ENCODE results near the gene DMBX1.

DMBX1 gene

DNA sequence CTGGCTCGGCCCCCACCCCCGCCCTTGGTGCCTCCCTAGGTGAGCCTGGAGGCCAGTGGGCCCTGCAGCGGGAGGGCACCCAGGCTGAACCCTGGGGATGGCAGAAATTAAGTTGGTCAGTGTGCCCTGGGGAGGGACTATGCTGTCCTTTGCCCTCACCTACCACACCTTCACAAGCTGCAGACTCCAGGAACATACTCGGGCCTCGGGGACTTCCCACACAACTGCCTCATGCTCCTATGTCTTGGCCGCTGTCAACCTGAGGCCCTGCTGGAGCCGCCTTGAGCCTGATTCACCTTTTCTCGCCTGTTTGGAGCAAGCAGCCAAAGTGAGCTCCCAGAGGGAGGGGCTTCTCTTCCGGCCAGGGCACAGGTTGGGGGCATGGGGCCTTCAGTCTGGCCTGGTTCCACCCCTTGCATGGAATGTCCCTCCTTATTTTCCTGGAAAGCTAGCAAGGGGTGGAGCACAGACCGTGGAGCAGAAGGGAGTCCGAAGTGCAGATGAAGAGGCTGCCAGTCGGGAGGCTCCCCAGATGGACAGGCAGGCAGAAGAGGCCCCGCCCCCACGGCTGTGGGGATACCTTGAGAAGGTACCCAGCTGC is 37.2 kb downstream of the DMBX1 start:
- H3K79me2 ChIP-seq (ENCODE audit: control insufficient read depth, low read length), result no peaks in the 10 kb centered on the region
- H3F3A ChIP-seq (ENCODE audit: control insufficient read depth, insufficient read depth), result no peaks in the 10 kb centered on the region
- H3K4me2 ChIP-seq (ENCODE audit: low read length), result no peak overlapping the region
- no peaks in the 10 kb centered on the region for H3K36me3 ChIP-seq (ENCODE audit: control insufficient read depth, low read length)
- no peaks in the 10 kb centered on the region for H3K9me3 ChIP-seq (ENCODE audit: control insufficient read depth, insufficient read depth, low read length)
- peaks cover 72% of the 10 kb centered on the region for H3K27me3 ChIP-seq (ENCODE audit: control insufficient read depth, low read length)
- H4K20me1 ChIP-seq (ENCODE audit: control insufficient read depth, insufficient read depth, low read depth, low read length), result no peaks in the 10 kb centered on the region
- no peak overlapping the region for H3K4me3 ChIP-seq (ENCODE audit: low read length)
- H3K9me2 ChIP-seq (replicated peaks; ENCODE audit: control insufficient read depth, low read length), result no peaks in the 10 kb centered on the region
- H3K4me1 ChIP-seq (ENCODE audit: control insufficient read depth, low read length), result no peaks in the 10 kb centered on the region
- no peak for TF ChIP-seq EZH2phosphoT487 (IDR thresholded peaks at IDR 0.05; ENCODE audit: borderline replicate concordance, low read length)
- TF ChIP-seq, protein P1, sequence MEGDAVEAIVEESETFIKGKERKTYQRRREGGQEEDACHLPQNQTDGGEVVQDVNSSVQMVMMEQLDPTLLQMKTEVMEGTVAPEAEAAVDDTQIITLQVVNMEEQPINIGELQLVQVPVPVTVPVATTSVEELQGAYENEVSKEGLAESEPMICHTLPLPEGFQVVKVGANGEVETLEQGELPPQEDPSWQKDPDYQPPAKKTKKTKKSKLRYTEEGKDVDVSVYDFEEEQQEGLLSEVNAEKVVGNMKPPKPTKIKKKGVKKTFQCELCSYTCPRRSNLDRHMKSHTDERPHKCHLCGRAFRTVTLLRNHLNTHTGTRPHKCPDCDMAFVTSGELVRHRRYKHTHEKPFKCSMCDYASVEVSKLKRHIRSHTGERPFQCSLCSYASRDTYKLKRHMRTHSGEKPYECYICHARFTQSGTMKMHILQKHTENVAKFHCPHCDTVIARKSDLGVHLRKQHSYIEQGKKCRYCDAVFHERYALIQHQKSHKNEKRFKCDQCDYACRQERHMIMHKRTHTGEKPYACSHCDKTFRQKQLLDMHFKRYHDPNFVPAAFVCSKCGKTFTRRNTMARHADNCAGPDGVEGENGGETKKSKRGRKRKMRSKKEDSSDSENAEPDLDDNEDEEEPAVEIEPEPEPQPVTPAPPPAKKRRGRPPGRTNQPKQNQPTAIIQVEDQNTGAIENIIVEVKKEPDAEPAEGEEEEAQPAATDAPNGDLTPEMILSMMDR (IDR thresholded peaks at IDR 0.05; ENCODE audit: low read depth, low read length, poor library complexity, severe bottlenecking), result no peak
- H3K27ac ChIP-seq (ENCODE audit: low read depth, low read length), result no peak overlapping the region

DNA sequence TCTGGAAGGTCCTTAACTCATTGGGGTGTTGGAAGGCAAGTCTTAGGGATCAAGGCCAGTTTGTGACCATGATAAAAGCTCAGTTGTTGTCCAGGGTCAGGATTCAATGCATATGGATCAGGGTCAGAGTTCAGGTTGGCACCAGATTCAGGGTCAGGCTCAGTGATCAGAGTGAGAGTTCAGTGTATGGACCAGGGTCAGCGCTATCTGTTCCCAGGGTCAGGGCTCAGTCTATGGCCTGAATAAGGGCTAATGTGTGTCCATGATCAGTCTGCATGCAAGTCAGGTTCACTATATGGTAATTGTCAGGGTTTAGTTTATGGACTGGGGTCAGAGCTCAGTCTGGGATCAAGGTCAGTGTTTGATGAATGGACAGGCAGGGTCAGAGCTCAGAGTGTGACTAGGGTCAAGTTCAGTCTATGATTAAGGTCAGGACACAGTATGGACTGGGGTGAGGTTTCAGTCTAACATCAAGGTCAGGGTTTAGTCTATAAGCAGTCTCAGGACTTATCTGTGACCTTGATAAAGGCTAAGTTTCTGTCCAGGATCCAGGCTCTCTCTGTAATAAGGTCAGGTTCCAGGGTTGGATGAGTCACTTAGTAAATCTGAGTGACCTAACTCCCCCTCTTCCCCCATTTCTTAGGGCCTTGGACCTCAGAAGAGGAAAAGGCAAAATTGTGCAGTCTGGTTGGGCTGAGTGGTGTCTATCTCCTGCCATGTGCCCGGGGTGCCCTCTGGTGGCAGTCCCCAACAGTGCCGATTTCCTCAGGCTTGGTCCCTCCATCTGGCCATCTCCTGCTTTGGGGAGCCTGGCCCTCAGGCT is 38.0 kb downstream of the DMBX1 start:
- Histone ChIP-seq H3K27me3 (ENCODE audit: control insufficient read depth, low read length) (peaks cover 72% of the 10 kb centered on the region), H3K9me3 (ENCODE audit: control insufficient read depth, insufficient read depth, low read length) (no peaks in the 10 kb centered on the region), H3K4me2 (ENCODE audit: low read length) (no peak overlapping the region), H3K4me3 (ENCODE audit: low read length) (no peak overlapping the region), H3K9me2 (replicated peaks; ENCODE audit: control insufficient read depth, low read length) (no peaks in the 10 kb centered on the region), H3K27ac (ENCODE audit: low read depth, low read length) (no peak overlapping the region), H3K79me2 (ENCODE audit: control insufficient read depth, low read length) (no peaks in the 10 kb centered on the region), H3K36me3 (ENCODE audit: control insufficient read depth, low read length) (no peaks in the 10 kb centered on the region), H3F3A (ENCODE audit: control insufficient read depth, insufficient read depth) (no peaks in the 10 kb centered on the region), H3K4me1 (ENCODE audit: control insufficient read depth, low read length) (no peaks in the 10 kb centered on the region), H4K20me1 (ENCODE audit: control insufficient read depth, insufficient read depth, low read depth, low read length) (no peaks in the 10 kb centered on the region)
- TF ChIP-seq, protein P1 (IDR thresholded peaks at IDR 0.05; ENCODE audit: low read depth, low read length, poor library complexity, severe bottlenecking), result peak; percentile 92
- no peak for TF ChIP-seq EZH2phosphoT487 (IDR thresholded peaks at IDR 0.05; ENCODE audit: borderline replicate concordance, low read length)

DNA sequence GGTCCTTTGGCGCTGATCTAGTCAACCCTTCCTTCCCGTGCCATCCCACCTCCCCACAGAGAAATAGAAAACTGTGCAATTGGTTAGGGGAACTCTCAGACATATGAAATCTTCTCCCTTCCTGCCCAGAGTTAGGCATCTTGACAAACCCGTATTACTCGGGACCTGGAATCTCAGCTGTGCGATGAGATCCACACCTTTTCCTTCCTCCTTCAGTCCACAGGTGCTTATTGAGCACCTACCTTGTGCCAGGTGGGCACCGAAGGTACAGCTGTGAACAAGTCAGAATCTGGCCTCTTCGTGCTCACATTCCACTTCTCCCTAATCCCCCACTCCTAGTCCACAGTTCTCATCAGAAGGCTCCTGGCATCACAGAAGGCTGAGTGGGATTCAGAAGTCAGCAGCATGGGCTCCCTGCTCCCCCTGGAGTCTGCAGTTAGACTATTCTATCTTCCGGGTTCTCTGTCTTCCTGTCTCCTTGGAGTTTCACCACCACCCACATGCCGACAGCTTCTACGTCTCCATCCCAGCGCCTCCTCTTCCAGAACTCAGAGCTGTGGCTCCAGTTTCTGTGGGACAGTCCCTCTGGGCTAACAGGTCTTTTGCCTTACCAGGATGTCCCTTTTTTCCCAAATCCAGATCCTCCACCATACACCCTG is 38.8 kb downstream of the DMBX1 start:
- H3F3A ChIP-seq (ENCODE audit: control insufficient read depth, insufficient read depth), result no peaks in the 10 kb centered on the region
- TF ChIP-seq, protein P1 (IDR thresholded peaks at IDR 0.05; ENCODE audit: low read depth, low read length, poor library complexity, severe bottlenecking), result peak; percentile 54
- TF ChIP-seq EZH2phosphoT487 (IDR thresholded peaks at IDR 0.05; ENCODE audit: borderline replicate concordance, low read length), result no peak
- H3K9me3 ChIP-seq (ENCODE audit: control insufficient read depth, insufficient read depth, low read length), result no peaks in the 10 kb centered on the region
- H3K36me3 ChIP-seq (ENCODE audit: control insufficient read depth, low read length), result no peaks in the 10 kb centered on the region
- H3K9me2 ChIP-seq (replicated peaks; ENCODE audit: control insufficient read depth, low read length), result no peaks in the 10 kb centered on the region
- H3K27ac ChIP-seq (ENCODE audit: low read depth, low read length), result no peak overlapping the region
- H3K27me3 ChIP-seq (ENCODE audit: control insufficient read depth, low read length), result peaks cover 66% of the 10 kb centered on the region
- no peaks in the 10 kb centered on the region for H3K79me2 ChIP-seq (ENCODE audit: control insufficient read depth, low read length)
- no peaks in the 10 kb centered on the region for H4K20me1 ChIP-seq (ENCODE audit: control insufficient read depth, insufficient read depth, low read depth, low read length)
- no peaks in the 10 kb centered on the region for H3K4me1 ChIP-seq (ENCODE audit: control insufficient read depth, low read length)
- H3K4me3 ChIP-seq (ENCODE audit: low read length), result no peak overlapping the region
- no peak overlapping the region for H3K4me2 ChIP-seq (ENCODE audit: low read length)
